ENCODE measurements around the gene PDZK1IP1.

DNA sequence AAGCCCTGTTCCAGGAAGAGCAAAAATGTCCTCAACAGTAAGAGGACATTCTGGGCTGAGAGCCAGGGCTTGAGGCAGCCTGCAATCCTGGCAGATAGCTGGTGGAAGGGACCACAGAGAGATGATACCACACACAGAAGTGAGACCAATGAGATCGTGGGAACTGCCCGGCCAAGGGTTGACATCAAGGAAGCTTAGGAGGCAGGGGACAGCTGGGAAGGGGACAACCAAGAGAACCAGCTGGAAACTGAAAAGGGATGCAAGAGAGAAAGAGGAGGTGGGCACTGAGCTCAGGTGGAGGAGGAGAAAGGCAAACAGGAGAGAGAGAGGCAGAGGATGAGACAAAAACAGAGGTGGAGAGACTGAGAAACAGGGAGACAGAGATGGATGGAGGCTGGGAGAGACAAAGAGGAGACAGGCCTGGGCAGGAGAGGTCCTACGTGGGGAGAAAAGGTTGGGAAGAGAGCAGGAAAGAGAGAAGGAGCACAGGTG, 9.2 kb downstream of the PDZK1IP1 start:
- TF ChIP-seq EZH2phosphoT487 (IDR thresholded peaks at IDR 0.05; ENCODE audit: insufficient read depth, low read depth) (no peak), EZH2 (IDR thresholded peaks at IDR 0.05; ENCODE audit: insufficient read depth, poor library complexity, severe bottlenecking) (no peak)

Measured in GM23248 (cell line).